ENCODE results near the gene C1S.
A peak's percentile ranks its signal among the peaks of the same experiment; 100 is the strongest.
"Not testable (repeated sequence)": the region's sequence is repeated elsewhere in the genome, so short reads cannot be mapped to it uniquely, and the experiment has no call there.

C1S gene

DNA sequence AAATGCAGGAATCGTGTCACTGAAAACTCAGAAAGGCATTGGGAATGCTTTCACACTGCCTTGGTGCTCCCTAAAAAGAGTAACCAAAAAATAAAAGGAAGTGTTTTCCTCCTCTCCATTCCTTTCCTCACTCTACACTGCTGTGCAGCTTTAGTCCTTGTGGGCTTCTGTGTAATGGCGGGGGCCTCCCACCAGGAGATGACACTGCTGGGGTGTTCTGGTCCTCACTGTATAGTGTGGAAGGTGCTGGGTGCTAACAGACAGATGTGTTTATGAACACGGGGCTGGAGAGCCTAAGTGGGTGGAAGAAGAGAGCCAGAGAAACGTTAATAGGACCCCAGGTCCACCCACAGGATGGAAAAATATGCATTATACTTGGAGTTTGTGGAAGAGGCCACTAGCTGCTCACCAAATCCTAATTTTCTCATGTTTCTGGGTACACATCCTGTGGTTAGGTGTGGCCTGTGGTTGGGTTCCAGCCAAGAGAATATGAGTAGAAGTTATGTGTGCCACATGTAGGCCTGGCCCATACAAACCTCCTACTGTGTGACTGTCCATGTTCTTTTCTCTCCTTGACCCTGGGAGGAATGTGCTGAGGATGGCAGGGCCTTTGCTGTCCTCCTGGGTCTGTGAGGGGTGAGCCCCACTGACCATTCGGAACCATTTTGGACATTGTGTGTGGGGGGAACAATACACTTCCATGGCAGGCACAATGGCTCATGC is 14.0 kb upstream of the C1S start:
- DNase-seq (ENCODE audit: low read depth): no peak

GRCh38 chr12:7047306-7047705 is 13.2 kb upstream of the C1S start:
- DNase-seq (ENCODE audit: low read depth): no peak

GRCh38 chr12:7049445-7049951 is 11.0 kb upstream of the C1S start:
- not testable (repeated sequence) for DNase-seq (ENCODE audit: low read depth)

GRCh38 chr12:7049973-7050372 is 10.5 kb upstream of the C1S start:
- DNase-seq (ENCODE audit: low read depth): not testable (repeated sequence)

DNA sequence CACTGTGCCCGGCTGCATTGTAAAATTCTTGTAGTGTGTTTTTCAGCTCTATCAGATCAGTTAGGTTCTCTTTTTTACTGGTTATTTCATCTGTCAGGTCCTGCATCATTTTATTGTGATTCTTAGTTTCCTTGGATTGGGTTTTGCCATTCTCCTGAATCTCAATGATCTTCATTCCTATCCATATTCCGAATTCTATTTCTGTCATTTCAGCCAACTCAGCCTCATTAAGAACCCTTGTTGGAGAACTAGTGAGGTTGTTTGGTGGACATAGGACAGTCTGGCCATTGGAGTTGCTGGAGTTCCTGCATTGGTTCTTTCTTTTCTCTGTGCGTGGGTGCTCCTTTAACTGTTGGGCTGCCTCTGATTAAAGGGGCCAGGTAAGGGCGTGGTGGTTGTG is 5.6 kb upstream of the C1S start:
- DNase-seq (ENCODE audit: low read depth): no peak

DNA sequence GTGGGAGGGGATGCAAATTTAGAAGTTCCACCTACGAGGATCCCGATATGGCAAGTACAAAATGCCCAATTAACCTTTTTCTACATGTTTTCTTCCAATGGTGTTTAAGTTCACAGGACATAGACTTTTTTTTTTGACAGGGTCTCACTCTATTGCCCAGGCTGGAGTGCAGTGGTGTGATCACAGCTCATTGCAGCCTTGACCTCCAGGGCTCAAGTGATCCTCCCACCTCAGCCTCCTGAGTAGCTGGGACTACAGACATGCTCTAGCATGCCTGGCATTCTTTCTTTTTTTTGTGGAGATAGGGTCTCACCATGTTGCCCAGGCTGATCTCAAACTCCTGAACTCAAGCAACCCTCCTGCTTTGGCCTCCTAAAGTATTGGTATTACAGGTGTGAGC is 4.8 kb upstream of the C1S start:
- DNase-seq (ENCODE audit: low read depth): not testable (repeated sequence)

GRCh38 chr12:7058163-7058845 is 2.2 kb upstream of the C1S start:
- DNase-seq (ENCODE audit: low read depth): no peak

DNA sequence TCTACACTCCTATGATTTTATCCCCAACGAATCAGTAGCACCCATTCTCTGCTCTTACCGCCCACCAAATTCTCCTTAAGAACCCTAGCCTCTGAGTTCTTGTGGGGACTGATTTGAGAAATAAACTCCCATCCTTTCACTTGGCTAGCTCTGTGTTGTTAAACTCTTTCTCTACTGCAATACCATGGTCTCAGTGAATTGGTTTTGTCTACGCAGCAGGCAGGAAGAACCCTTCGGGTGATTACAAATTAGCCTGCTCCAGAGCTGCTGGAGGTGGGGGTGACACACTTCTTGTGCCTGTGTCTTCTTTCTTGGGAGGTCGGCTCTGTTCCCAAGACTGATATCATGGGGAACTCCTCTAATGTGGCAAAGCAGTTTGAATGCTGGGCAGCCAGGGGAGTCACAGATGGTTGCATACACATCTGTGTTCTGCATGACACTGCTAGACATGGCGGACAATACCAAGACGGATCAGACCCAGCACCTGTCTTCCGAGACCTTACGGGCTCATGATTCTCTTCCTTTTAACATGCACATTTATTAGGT is 1.6 kb upstream of the C1S start:
- DNase-seq (ENCODE audit: low read depth): no peak

DNA sequence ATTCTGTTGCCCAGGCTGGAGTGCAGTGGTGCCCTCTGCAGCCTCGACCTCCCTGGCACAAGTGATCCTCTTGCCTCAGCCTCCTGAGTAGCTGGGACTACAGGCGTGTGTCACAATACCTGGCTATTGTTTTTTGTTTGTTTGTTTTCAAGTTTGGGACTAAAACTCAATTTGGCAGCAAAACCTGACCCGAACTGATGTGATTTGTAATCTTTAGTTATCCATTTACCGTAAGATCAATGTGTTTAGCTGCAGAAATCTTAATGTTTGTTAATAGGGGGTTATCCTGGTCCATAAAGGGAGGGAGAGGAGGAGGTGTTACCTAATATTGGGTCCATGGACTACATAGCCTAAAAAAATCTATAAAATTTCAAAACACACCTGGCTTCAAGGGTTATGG is 738 bp upstream of the C1S start:
- no peak for DNase-seq (ENCODE audit: low read depth)

DNA sequence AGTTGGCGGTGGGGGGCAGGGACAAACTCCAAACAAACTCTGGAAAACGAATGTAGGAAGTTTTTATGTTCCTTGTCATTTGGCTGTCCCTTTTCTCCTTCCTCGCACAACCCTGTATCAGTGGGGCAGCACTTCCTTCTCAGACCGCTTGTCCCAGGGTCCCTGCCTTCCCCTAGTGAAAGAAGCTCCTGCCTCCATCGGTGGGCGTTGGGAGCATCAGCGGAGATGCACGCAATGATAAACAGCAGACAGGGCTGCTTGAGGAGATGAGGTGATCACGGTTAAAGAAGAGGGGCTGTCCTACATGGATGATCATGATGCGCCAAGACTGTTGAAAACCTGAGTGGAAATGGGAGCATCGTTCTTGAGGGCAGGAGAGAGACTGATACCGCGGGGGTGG is 620 bp downstream of the C1S start:
- no peak for DNase-seq (ENCODE audit: low read depth)

DNA sequence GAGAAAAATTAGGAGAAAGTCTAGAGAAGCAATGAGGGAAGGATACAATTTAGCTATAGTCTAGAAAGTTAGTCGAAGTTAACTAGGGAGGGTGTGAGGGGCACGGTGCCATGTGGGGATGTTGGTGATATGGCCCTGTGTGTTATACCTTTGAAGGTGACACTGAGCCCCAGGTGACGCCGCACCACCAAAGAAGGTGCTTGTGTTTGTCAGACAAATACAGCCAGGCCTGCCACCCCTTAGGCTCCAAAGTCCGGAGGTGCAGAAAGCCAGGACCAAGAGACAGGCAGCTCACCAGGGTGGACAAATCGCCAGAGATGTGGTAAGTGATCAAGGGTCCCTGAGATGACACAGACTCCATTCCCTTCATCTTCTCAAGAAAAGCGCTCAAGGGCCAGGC is 1.1 kb downstream of the C1S start:
- no peak for DNase-seq (ENCODE audit: low read depth)

- no peak for DNase-seq (ENCODE audit: low read depth)
These were observed 4.0 kb downstream of the C1S start for GRCh38 chr12:7064516-7064915.

DNA sequence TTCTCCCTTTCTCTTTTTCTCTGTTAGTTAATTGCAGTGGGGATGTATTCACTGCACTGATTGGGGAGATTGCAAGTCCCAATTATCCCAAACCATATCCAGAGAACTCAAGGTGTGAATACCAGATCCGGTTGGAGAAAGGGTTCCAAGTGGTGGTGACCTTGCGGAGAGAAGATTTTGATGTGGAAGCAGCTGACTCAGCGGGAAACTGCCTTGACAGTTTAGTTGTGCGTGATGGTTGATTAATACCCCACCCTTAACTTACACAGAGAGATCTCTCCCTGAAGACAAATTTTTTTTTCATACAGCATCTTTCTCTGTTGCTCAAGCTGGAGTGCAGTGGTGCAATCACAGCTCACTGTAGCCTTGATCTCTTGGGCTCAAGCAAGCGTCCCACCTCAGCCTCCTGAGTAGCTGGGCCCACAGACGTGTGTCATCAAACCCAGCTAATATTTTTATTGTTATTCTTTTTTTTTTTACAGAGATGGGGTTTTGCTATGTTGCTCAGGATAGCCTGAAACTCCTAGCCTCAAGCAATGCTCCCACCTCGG is 4.6 kb downstream of the C1S start:
- DNase-seq (ENCODE audit: low read depth): no peak

DNA sequence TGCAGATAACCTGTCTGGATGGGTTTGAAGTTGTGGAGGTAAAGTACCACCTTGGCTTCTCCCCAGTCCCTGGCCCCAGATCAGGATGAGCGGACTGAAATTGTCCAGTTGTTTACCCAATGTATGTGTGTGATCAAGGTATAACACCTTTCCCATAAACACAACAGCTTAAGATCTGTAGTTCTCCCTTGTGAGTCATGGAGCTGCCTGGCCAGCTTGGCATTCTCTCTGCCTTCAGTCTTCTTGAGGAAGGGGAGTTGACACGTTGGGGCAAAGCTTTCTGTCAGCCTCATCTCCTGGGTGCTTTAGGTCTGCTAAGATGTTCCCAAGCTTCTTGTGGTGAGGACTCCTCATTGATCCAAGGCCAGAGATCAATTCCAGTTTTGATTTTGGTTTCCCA is 6.1 kb downstream of the C1S start:
- no peak for DNase-seq (ENCODE audit: low read depth)

- DNase-seq (ENCODE audit: low read depth): no peak
These were observed 6.6 kb downstream of the C1S start for GRCh38 chr12:7067096-7067495.

DNA sequence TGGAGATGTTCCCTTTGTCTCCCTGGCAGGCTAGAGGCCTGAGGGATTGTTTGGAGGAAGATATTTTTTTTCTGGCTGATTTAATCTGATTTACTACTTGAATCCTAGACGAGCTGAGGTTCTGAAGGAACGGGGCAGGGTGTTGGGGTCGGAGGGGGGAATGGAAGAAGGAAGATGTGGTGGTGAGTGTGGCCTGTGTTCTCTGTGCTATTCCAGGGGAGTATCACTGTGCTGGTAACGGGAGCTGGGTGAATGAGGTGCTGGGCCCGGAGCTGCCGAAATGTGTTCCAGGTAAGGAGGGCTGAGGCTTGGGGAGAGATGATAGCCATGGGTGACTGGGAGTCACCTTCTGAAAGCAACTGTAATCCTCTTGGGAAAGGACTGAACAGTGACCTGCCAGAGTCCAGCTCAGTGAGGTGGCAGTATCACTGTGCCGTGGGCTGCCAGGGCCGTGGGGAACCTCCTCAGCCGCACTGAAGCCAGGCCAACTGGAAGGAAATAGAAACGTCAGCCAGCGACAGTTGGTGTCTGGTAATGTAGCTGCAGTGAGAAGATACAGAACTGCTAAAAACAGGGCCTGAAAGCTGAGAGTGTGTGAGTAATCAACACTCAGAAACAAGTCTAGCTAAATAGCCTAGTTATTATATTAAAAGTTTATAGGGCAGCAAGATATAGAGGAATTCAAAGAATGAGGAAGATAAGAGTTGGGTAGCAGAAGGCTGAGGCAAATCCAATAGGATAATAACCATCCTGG is 7.9 kb downstream of the C1S start:
- DNase-seq (ENCODE audit: low read depth): peak; percentile 63

- DNase-seq (ENCODE audit: low read depth): peak; percentile 21
These were observed 8.5 kb downstream of the C1S start for GRCh38 chr12:7068994-7069346.

DNA sequence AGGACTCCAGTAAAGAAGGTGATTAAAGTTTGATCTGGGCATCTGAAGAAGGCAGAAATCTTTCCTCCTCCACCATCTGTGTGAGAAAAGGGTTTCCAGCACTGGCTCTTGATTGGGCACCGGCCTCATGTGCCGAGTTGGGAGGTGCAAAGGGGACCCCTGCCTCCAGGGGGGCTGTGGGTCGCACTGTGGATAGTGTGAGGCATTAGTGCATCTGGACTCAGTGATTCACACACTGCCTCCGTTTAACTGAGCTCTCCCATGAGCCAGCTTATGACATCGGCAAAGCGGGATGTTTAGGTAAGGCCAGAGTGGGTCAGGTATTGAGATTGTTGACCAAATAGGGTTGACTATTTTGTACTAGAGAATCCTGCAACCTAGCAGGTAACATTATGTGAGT is 8.9 kb downstream of the C1S start:
- no peak for DNase-seq (ENCODE audit: low read depth)

DNA sequence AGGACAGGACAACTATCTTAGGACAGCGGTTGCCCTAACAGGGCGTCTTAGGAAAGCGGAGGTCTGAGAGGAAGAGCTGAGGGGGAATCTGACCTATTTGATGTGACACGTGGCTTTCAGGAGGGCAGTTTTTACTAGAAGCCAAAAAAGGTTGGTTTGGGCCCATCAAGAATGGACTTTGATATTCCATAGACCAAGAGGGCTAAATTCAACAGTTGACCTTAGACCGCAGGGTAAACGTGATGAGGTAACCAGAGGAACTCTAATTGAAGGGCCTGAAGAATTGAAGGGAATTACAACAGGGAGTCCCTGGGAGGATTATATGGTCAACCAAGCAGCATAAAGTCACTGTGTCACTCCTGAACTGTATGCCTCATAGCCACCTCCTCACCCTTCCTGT is 11.5 kb downstream of the C1S start:
- no peak for DNase-seq (ENCODE audit: low read depth)

DNA sequence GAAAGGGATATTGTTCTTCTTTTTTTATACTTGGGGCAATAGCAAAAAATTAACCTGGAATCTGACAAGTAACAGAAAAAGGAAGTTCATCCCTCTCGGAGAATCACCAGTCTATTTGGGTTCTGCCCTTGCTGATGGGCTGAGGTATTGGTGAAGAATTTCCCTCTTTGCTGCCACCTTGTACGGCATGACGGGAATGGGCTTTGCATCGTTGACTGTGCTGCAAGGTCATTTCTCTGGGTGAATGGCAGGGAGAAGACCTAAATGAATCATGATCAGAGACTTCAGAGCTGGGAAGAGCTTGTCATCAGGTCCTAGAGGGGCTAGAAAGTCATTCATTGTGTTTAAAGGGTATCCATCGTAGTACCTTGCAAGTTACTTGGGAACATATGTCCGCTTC is 12.0 kb downstream of the C1S start:
- DNase-seq (ENCODE audit: low read depth): no peak

DNA sequence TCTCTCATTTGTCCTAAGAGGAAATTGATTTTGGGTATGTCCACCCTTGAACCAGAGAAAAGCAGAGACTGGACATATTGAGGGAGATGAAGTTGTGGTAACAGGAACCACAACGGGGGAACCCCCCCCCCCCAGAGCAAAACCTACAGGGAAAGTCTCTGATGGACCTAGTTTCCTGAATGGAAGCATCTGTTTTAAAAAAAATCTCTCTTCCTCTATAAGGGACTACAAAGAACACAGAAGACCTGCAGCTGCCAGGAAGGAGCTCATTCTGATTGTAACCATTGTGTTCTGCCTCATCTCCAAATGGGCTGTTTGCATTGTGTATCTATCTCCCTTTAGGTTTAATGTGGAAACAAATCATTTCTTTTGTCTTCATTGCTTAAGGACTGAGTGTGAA is 13.4 kb downstream of the C1S start:
- DNase-seq (ENCODE audit: low read depth): no peak

DNA sequence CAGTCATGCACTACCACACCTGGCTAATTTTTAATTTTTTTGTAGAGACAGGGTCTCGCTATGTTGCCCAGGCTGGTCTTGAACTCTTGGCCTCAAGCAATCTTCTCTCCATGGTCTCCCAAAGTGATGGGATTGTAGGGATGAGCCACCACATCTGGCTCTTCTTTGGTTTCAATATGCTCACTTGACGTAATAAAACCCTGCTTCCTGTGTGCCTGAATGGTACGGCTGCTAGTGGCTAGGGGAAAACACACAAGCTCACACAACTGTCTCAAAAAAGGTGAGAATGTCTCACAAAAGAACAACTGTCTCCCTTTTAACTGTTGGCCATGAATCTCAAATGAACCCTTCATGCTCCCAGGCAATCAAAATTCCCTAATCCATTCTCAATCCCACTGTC is 15.0 kb downstream of the C1S start:
- DNase-seq (ENCODE audit: low read depth): peak; percentile 24

DNA sequence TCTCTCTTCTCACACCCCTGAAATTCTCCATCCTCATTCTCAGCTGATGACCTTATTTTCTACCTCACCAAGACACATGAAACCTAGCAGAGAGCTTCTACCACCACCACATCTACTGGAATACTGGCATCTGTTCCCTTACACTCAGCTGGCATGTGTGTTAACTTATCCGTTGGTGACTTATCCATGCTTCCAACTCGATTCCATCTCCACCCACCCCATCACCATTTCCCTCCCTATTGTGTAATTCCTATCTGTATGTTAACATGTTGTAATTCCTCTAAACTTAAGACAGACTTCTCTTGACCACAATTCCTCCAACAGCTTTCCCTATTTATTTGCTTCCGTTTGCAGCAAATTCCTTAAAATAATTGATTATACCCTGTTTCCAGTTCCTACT is 15.4 kb downstream of the C1S start:
- peak; percentile 68 for DNase-seq (ENCODE audit: low read depth)
